Caco-2 (cell line): ENCODE data around the gene PPARD. TPM values are rescaled to one million over a fixed set of nuclear protein-coding genes. Genes with fewer than 3 reads are reported as not detected.

Experiments used
- BruUV-seq: library from RNA; stranded (reverse); fragments of 400-500 nt; replicated peaks from 2 replicates; lab custom pipeline; 2021; lab: Mats Ljungman, UMichigan
- CTCF ChIA-PET: fragments of 300-600 bp; sonication (Branson Sonifier 250); formaldehyde crosslinking; loops from one replicate; lab custom pipeline; 2022; ENCODE audit warnings: antibody characterized with exemption; lab: Charles Lee
- POLR2A ChIA-PET: fragments of 300-600 bp; sonication (Branson Sonifier 250); formaldehyde crosslinking; loops from one replicate; lab custom pipeline; 2022; ENCODE audit warnings: antibody characterized with exemption; lab: Charles Lee
- DNase-seq, 2 experiments: peaks; one replicate each; pipeline versions ENCODE4 v3.0.0 to v3.0.0-alpha.2; 2020 to 2022
- H3K27me3 ChIP-seq: replicated peaks from 2 replicates; pipeline ENCODE4 v1.6.0; 2011; ENCODE audit warnings: low read length; ENCODE audit not compliant: control insufficient read depth, insufficient read depth
- H3K36me3 ChIP-seq: 2 replicates; pipeline ENCODE4 v1.5.1; 2011; ENCODE audit warnings: low read length; ENCODE audit not compliant: control insufficient read depth, insufficient read depth
- H3K4me1 ChIP-seq: fragments of 250-450 bp; sonication (Bioruptor Pico); 2 replicates; pipeline ENCODE4 v1.5.1; 2020; ENCODE audit warnings: mild to moderate bottlenecking
- H3K4me3 ChIP-seq: 2 replicates; pipeline ENCODE4 v1.5.1; 2011; ENCODE audit warnings: low read depth, mild to moderate bottlenecking, control low read depth, low read length
- H3K9me3 ChIP-seq: fragments of 250-450 bp; sonication (Bioruptor Pico); 2 replicates; pipeline ENCODE4 v1.5.1; 2020; ENCODE audit warnings: mild to moderate bottlenecking, moderate library complexity
- H3K27ac Mint-ChIP-seq: one replicate; pipeline ENCODE4 v1.8.0; 2022; ENCODE audit warnings: mixed read lengths; ENCODE audit not compliant: unreplicated experiment
- H3K27me3 Mint-ChIP-seq: one replicate; pipeline ENCODE4 v1.8.0; 2022; ENCODE audit warnings: mixed read lengths; ENCODE audit not compliant: insufficient read depth, unreplicated experiment
- H3K36me3 Mint-ChIP-seq: one replicate; pipeline ENCODE4 v1.8.0; 2022; ENCODE audit warnings: mild to moderate bottlenecking, mixed read lengths; ENCODE audit not compliant: insufficient read depth, unreplicated experiment
- H3K4me1 Mint-ChIP-seq: one replicate; pipeline ENCODE4 v1.8.0; 2022; ENCODE audit warnings: low read depth, mixed read lengths; ENCODE audit not compliant: unreplicated experiment
- H3K4me3 Mint-ChIP-seq: one replicate; pipeline ENCODE4 v1.8.0; 2022; ENCODE audit warnings: mild to moderate bottlenecking, moderate library complexity, mixed read lengths; ENCODE audit not compliant: unreplicated experiment
- H3K9me3 Mint-ChIP-seq: one replicate; pipeline ENCODE4 v1.8.0; 2022; ENCODE audit warnings: mixed read lengths; ENCODE audit not compliant: unreplicated experiment
- intact Hi-C: fragments of 100-400 bp; cut with micrococcal nuclease; formaldehyde crosslinking; loops from one replicate; pipeline ENCODE4 v1.10.0; 2022; ENCODE audit not compliant: unreplicated experiment
- total RNA-seq: library from RNA; stranded (reverse); gene quantifications from 2 replicates; pipeline ENCODE4 v1.2.3, GENCODE V29; 2022
- TF ChIP-seq, protein P1 (sequence below), 2 experiments: fragments of 200-600 bp in 1 of 2; IDR thresholded peaks; 1 replicate in 1 of 2; 2 replicates in 1 of 2; pipeline versions ENCODE4 v1.5.1 to v1.8.0; 2011 to 2022; ENCODE audit warnings: antibody characterized with exemption in 1 of 2, control low read depth in 1 of 2, inconsistent platforms in 1 of 2, low read depth in 1 of 2, low read length in 1 of 2, mild to moderate bottlenecking in 1 of 2, moderate library complexity in 1 of 2; ENCODE audit not compliant: insufficient read depth in 1 of 2, severe bottlenecking in 1 of 2, unreplicated experiment in 1 of 2

PPARD gene
- total RNA-seq, 1 experiment from 2014 or later = 11.3 TPM

GRCh38 chr6:35363293-35363750, 21.0 kb downstream of the PPARD start:
- no peak overlapping the region for H3K4me3 Mint-ChIP-seq
- ChIA-PET POLR2A (no interaction called here), CTCF (no interaction called here)
- DNase-seq = no peak
- H3K27ac Mint-ChIP-seq = no peak overlapping the region
- H3K36me3 Mint-ChIP-seq = no peaks in the 10 kb centered on the region
- Histone ChIP-seq H3K9me3 (no peaks in the 10 kb centered on the region), H3K27me3 (no peaks in the 10 kb centered on the region), H3K4me3 (no peak overlapping the region), H3K4me1 (peaks cover 17% of the 10 kb centered on the region), H3K36me3 (no peaks in the 10 kb centered on the region)
- TF ChIP-seq, protein P1, sequence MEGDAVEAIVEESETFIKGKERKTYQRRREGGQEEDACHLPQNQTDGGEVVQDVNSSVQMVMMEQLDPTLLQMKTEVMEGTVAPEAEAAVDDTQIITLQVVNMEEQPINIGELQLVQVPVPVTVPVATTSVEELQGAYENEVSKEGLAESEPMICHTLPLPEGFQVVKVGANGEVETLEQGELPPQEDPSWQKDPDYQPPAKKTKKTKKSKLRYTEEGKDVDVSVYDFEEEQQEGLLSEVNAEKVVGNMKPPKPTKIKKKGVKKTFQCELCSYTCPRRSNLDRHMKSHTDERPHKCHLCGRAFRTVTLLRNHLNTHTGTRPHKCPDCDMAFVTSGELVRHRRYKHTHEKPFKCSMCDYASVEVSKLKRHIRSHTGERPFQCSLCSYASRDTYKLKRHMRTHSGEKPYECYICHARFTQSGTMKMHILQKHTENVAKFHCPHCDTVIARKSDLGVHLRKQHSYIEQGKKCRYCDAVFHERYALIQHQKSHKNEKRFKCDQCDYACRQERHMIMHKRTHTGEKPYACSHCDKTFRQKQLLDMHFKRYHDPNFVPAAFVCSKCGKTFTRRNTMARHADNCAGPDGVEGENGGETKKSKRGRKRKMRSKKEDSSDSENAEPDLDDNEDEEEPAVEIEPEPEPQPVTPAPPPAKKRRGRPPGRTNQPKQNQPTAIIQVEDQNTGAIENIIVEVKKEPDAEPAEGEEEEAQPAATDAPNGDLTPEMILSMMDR (IDR thresholded peaks at IDR 0.05; ENCODE audit: insufficient read depth in 1 of 2, low read depth in 1 of 2, low read length in 1 of 2, severe bottlenecking in 1 of 2, unreplicated experiment in 1 of 2) = no peak
- H3K4me1 Mint-ChIP-seq = peaks cover 8% of the 10 kb centered on the region
- H3K27me3 Mint-ChIP-seq = no peaks in the 10 kb centered on the region
- intact Hi-C loops = no loop called here
- H3K9me3 Mint-ChIP-seq = no peaks in the 10 kb centered on the region
- no TSS peak for BruUV-seq

GRCh38 chr6:35365594-35366203, 23.3 kb downstream of the PPARD start:
- no TSS peak for BruUV-seq
- H3K36me3 Mint-ChIP-seq = no peaks in the 10 kb centered on the region
- H3K9me3 Mint-ChIP-seq = no peaks in the 10 kb centered on the region
- peaks cover 14% of the 10 kb centered on the region for H3K4me1 ChIP-seq
- POLR2A ChIA-PET = no interaction called here
- TF ChIP-seq, protein P1 (IDR thresholded peaks at IDR 0.05; ENCODE audit: insufficient read depth in 1 of 2, low read depth in 1 of 2, low read length in 1 of 2, severe bottlenecking in 1 of 2, unreplicated experiment in 1 of 2) = no peak
- H3K27me3 Mint-ChIP-seq = no peaks in the 10 kb centered on the region
- DNase-seq = no peak
- CTCF ChIA-PET = interaction anchor here (0.6 kb wide), 2 partner anchors 14 to 574 kb away, joined by 5 to 6 read pairs; no protein-coding TSS in a partner anchor
- no peaks in the 10 kb centered on the region for H3K9me3 ChIP-seq
- no peak overlapping the region for H3K4me3 Mint-ChIP-seq
- no peak overlapping the region for H3K27ac Mint-ChIP-seq
- no peaks in the 10 kb centered on the region for H3K27me3 ChIP-seq
- H3K36me3 ChIP-seq = no peaks in the 10 kb centered on the region
- no peaks in the 10 kb centered on the region for H3K4me1 Mint-ChIP-seq
- no peak overlapping the region for H3K4me3 ChIP-seq
- intact Hi-C loops = no loop called here

DNA sequence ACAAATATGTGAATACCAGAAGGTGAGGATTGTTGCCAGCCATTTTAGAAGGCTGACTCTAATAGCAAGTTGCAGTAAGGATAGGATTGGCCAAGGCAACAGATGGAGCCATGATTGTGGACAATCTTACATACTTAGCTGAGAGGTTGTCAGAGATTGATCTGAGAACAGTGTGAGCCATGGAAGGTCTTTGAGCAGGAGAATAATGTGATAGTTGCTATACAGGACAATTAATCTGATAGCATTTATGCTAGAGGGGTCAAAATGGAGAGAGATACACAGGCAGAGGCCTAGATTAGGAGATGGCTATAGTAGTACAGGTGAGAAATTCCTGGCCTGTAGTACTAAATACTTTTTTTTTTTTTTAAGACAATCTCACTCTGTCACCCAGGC, 23.8 kb downstream of the PPARD start:
- no peaks in the 10 kb centered on the region for H3K27me3 ChIP-seq
- ChIA-PET POLR2A (no interaction called here), CTCF (no interaction called here)
- no peak for DNase-seq
- Mint-ChIP-seq H3K4me1 (peaks cover 4% of the 10 kb centered on the region), H3K27me3 (no peaks in the 10 kb centered on the region), H3K36me3 (no peaks in the 10 kb centered on the region), H3K4me3 (no peak overlapping the region), H3K27ac (no peak overlapping the region), H3K9me3 (no peaks in the 10 kb centered on the region)
- H3K4me3 ChIP-seq = no peak overlapping the region
- H3K4me1 ChIP-seq = peaks cover 13% of the 10 kb centered on the region
- H3K36me3 ChIP-seq = no peaks in the 10 kb centered on the region
- no TSS peak for BruUV-seq
- intact Hi-C loops = no loop called here
- H3K9me3 ChIP-seq = no peaks in the 10 kb centered on the region
- TF ChIP-seq, protein P1 (IDR thresholded peaks at IDR 0.05; ENCODE audit: insufficient read depth in 1 of 2, low read depth in 1 of 2, low read length in 1 of 2, severe bottlenecking in 1 of 2, unreplicated experiment in 1 of 2) = no peak
